GM19240 (cell line): Measurements from ENCODE around the gene SENP2.

Source experiments
- DNase-seq: peaks from one replicate; pipeline ENCODE4 v3.0.0; 2011; ENCODE audit warnings: low spot score; ENCODE audit not compliant: insufficient read length

The SENP2 gene

GRCh38 chr3:185678027-185678426, 91.9 kb downstream of the SENP2 start:
- no peak for DNase-seq

GRCh38 chr3:185680231-185680630, 94.1 kb downstream of the SENP2 start:
- no peak for DNase-seq
